ENCODE results near the gene NAPG.

- TF ChIP-seq CTCF (IDR thresholded peaks at IDR 0.05; ENCODE audit: low read depth, low read length, missing input control) = no peak
- TF ChIP-seq REST (IDR thresholded peaks at IDR 0.05) = no peak
Measured at GRCh38 chr18:10580215-10580614, 54.4 kb downstream of the NAPG start.
